Esophagus muscularis mucosa (tissue), 4 donors: ENCODE data around the gene SLC22A2. TPM values are rescaled to one million over a fixed set of nuclear protein-coding genes. Genes with fewer than 3 reads are reported as not detected.

Experiments used
- DNase-seq: peaks from one replicate; pipeline ENCODE4 v3.0.0-alpha.2; 2017; ENCODE audit errors: extremely low spot score
- H3K27ac ChIP-seq, 4 donors: fragments of 200-600 bp; sonication (generic); replicated peaks in 1 of 4; 1 replicate in 3 of 4; 2 replicates in 1 of 4; pipeline ENCODE4 v1.5.1; 2016 to 2019; ENCODE audit warnings: mild to moderate bottlenecking in 1 of 4
- H3K27me3 ChIP-seq, 4 donors: fragments of 200-600 bp; sonication (generic); one replicate each; pipeline versions ENCODE4 v1.5.1 to v1.6.0; 2016 to 2019
- H3K36me3 ChIP-seq, 4 donors: fragments of 200-600 bp; sonication (generic); one replicate each; pipeline ENCODE4 v1.5.1; 2016 to 2019
- H3K4me1 ChIP-seq, 4 donors: fragments of 200-600 bp; sonication (generic); one replicate each; pipeline ENCODE4 v1.5.1; 2016 to 2019
- H3K4me3 ChIP-seq, 4 donors: fragments of 200-600 bp; sonication (generic); 1 replicate in 2 of 4; 2 replicates in 2 of 4; pipeline ENCODE4 v1.5.1; 2016 to 2019; ENCODE audit warnings: mild to moderate bottlenecking in 4 of 4, moderate library complexity in 1 of 4
- H3K9me3 ChIP-seq, 4 donors: fragments of 200-600 bp; sonication (generic); 1 replicate in 3 of 4; 2 replicates in 1 of 4; pipeline ENCODE4 v1.5.1; 2016 to 2019
- EP300 ChIP-seq: sonication (generic); formaldehyde crosslinking; IDR thresholded peaks from one replicate; pipeline ENCODE4 v1.6.1; 2017; ENCODE audit warnings: antibody characterized with exemption
- POLR2A ChIP-seq: fragments of 450-650 bp; IDR thresholded peaks from one replicate; pipeline ENCODE4 v1.6.1; 2017; ENCODE audit warnings: antibody characterized with exemption, moderate library complexity, mild to moderate bottlenecking, low read depth
- POLR2AphosphoS5 ChIP-seq, 2 donors: sonication (generic); formaldehyde crosslinking; IDR thresholded peaks; one replicate each; pipeline ENCODE4 v1.6.1; 2017; ENCODE audit warnings: antibody characterized with exemption in 2 of 2
- WGBS: methylation state at CpG from one replicate; pipeline ENCODE4 v1.1.5; 2018; 5-methylcytosine and 5-hydroxymethylcytosine counted together
- intact Hi-C: fragments of 100-400 bp; cut with DNase I; formaldehyde crosslinking; loops from one replicate; pipeline ENCODE4 v1.15.1; 2023
- total RNA-seq, 4 donors: library from RNA; depleted of rRNA; stranded (reverse); fragments of >200 nt; gene quantifications; one replicate each; pipeline versions ENCODE4 v1.1.0 to v1.2.1, GENCODE V29; 2016
- TF ChIP-seq, protein P1 (sequence below), 3 experiments: fragments of 200-600 bp in 2 of 3; fragments of 450-650 bp in 1 of 3; sonication (generic) in 2 of 3; IDR thresholded peaks; one replicate each; pipeline ENCODE4 v1.5.1; 2017 to 2019; ENCODE audit warnings: antibody characterized with exemption in 3 of 3, mild to moderate bottlenecking in 2 of 3, moderate library complexity in 1 of 3

The SLC22A2 gene
- total RNA-seq, 4 donors from 2014 or later, result 0.75 TPM; not detected in 3

DNA sequence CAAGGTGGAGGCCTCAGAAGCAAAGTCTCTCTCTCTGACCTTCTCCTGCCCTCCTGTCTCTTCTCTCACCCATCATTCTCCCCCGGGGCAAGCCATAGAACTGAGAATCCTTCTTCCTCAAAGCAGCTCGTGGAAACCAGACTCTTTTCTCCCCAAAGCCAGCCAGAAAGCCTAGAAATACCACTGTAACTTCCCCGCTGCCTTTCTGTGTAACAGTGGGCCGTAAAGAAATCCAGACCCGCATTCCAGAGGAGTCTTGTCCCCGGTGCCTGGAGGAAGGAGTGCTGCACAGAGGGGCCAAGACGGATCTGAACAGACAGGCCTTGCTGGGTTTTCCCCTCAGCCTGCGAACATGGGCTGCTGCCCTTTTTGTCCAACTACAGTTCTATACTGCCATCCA, 977 bp upstream of the SLC22A2 start:
- Histone ChIP-seq H3K4me3 (no peak overlapping the region), H3K36me3 (no peaks in the 10 kb centered on the region), H3K27ac (peak overlapping the region in 2 of 4 donors; percentile 20 to 35), H3K9me3 (no peaks in the 10 kb centered on the region), H3K4me1 (peaks cover 0 to 11% (median 3%) of the 10 kb centered on the region in 4 donors), H3K27me3 (no peaks in the 10 kb centered on the region)
- 25% methylated on average over 8 of the region's 8 CpGs for WGBS
- TF ChIP-seq POLR2AphosphoS5 (IDR thresholded peaks at IDR 0.05) (no peak), EP300 (no peak), POLR2A (no peak)
- TF ChIP-seq, protein P1, sequence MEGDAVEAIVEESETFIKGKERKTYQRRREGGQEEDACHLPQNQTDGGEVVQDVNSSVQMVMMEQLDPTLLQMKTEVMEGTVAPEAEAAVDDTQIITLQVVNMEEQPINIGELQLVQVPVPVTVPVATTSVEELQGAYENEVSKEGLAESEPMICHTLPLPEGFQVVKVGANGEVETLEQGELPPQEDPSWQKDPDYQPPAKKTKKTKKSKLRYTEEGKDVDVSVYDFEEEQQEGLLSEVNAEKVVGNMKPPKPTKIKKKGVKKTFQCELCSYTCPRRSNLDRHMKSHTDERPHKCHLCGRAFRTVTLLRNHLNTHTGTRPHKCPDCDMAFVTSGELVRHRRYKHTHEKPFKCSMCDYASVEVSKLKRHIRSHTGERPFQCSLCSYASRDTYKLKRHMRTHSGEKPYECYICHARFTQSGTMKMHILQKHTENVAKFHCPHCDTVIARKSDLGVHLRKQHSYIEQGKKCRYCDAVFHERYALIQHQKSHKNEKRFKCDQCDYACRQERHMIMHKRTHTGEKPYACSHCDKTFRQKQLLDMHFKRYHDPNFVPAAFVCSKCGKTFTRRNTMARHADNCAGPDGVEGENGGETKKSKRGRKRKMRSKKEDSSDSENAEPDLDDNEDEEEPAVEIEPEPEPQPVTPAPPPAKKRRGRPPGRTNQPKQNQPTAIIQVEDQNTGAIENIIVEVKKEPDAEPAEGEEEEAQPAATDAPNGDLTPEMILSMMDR (IDR thresholded peaks at IDR 0.05), result no peak
- intact Hi-C loops, result no loop called here
- DNase-seq, result no peak

GRCh38 chr6:160259143-160259425, 463 bp upstream of the SLC22A2 start:
- TF ChIP-seq, protein P1 (IDR thresholded peaks at IDR 0.05), result no peak
- no peak for TF ChIP-seq EP300
- TF ChIP-seq POLR2AphosphoS5 (IDR thresholded peaks at IDR 0.05), result no peak
- TF ChIP-seq POLR2A, result no peak
- 89% methylated on average over 8 of the region's 8 CpGs for WGBS
- no peaks in the 10 kb centered on the region for H3K27me3 ChIP-seq
- H3K9me3 ChIP-seq, result no peaks in the 10 kb centered on the region
- peak; percentile 77 for DNase-seq
- peak overlapping the region in 1 of 4 donors; percentile 35 for H3K27ac ChIP-seq
- H3K36me3 ChIP-seq, result no peaks in the 10 kb centered on the region
- no peak overlapping the region for H3K4me3 ChIP-seq
- peaks cover 0 to 11% (median 3%) of the 10 kb centered on the region in 4 donors for H3K4me1 ChIP-seq
- intact Hi-C loops, result no loop called here

DNA sequence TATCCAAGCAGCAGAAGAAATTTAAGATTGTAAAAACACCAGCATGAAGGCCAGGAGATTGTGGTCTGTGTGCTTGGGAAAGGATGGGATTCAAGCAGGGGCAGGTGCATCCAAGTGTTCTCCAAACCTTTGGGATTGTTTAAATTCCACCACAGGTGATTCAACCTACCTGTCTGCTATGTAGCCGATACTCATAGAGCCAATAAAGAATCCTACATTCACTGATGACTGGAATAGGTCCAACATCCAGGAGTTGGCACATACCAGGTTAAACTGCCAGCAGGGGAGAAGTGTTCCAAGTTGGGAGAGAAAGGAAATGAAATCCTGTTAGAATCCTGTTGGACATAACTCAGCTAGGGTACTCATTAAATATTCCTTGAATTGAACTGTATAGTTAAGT, 2.2 kb downstream of the SLC22A2 start:
- H3K9me3 ChIP-seq, result no peaks in the 10 kb centered on the region
- no peaks in the 10 kb centered on the region for H3K36me3 ChIP-seq
- no peak overlapping the region for H3K27ac ChIP-seq
- no peaks in the 10 kb centered on the region for H3K27me3 ChIP-seq
- no peak for DNase-seq
- WGBS, result 93% methylated on average over 1 of the region's 1 CpG
- intact Hi-C loops, result no loop called here
- H3K4me1 ChIP-seq, result peaks cover 0 to 11% (median 3%) of the 10 kb centered on the region in 4 donors
- TF ChIP-seq POLR2AphosphoS5 (IDR thresholded peaks at IDR 0.05) (no peak), EP300 (no peak), POLR2A (no peak)
- TF ChIP-seq, protein P1 (IDR thresholded peaks at IDR 0.05), result no peak
- H3K4me3 ChIP-seq, result no peak overlapping the region

- no peak for DNase-seq
- TF ChIP-seq EP300 (no peak), POLR2AphosphoS5 (IDR thresholded peaks at IDR 0.05) (no peak), POLR2A (no peak)
- TF ChIP-seq, protein P1 (IDR thresholded peaks at IDR 0.05), result no peak
- peaks cover 0 to 11% (median 2%) of the 10 kb centered on the region in 4 donors for H3K4me1 ChIP-seq
Measured at GRCh38 chr6:160254467-160255312, 3.9 kb downstream of the SLC22A2 start.

DNA sequence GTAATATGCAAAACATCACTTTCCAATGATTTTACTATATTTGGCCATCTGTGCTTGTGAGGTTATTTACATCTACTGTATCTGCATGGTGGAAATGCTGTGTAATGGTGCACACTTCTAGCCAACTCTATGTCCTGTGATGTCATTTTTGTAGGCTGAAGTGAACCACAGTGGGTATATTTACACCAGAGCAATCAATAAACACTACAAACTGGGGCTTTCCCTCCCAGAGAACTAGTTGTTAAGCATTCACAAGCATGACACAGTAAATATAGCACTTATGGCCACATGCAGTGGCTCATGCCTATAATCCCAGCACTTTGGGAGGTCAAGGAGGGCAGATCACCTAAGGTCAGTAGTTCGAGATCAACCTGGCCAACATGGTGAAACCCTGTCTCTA, 4.9 kb downstream of the SLC22A2 start:
- DNase-seq, result no peak
- H3K27ac ChIP-seq, result no peak overlapping the region
- 83% methylated on average over 1 of the region's 1 CpG for WGBS
- H3K36me3 ChIP-seq, result no peaks in the 10 kb centered on the region
- no peak for TF ChIP-seq EP300
- TF ChIP-seq, protein P1 (IDR thresholded peaks at IDR 0.05), result no peak
- no peak for TF ChIP-seq POLR2A
- TF ChIP-seq POLR2AphosphoS5 (IDR thresholded peaks at IDR 0.05), result no peak
- intact Hi-C loops, result no loop called here
- H3K4me1 ChIP-seq, result peaks cover 0 to 1% (median 0%) of the 10 kb centered on the region in 4 donors
- H3K27me3 ChIP-seq, result no peaks in the 10 kb centered on the region
- H3K4me3 ChIP-seq, result no peak overlapping the region
- H3K9me3 ChIP-seq, result no peaks in the 10 kb centered on the region

More at GRCh38 chr6:160254467-160255312, 3.9 kb downstream of the SLC22A2 start:
- intact Hi-C loops, result no loop called here
- Histone ChIP-seq H3K4me3 (no peak overlapping the region), H3K9me3 (no peaks in the 10 kb centered on the region), H3K27ac (no peak overlapping the region), H3K36me3 (no peaks in the 10 kb centered on the region), H3K27me3 (no peaks in the 10 kb centered on the region)
- 67% methylated on average over 7 of the region's 7 CpGs for WGBS
